GM21367 (cell line): Measurements from ENCODE around the gene OR52E6.

Source experiments
- ATAC-seq: cut with Tn5 transposase; IDR thresholded peaks from one replicate; pipeline ENCODE4 v1.9.1; 2021; ENCODE audit not compliant: unreplicated experiment

OR52E6 gene

GRCh38 chr11:5841797-5842196, at the start of gene OR52E6:
Gene OR52E6 (minus strand): TSS chr11:5841897. CDS start chr11:5841897, 0 bp downstream.
- ATAC-seq, result no peak

GRCh38 chr11:5891216-5891800, 49.6 kb upstream of the OR52E6 start:
- no peak for ATAC-seq

GRCh38 chr11:5887661-5888060, 46.0 kb upstream of the OR52E6 start:
- no peak for ATAC-seq

GRCh38 chr11:5887172-5887571, 45.5 kb upstream of the OR52E6 start:
- ATAC-seq, result no peak

GRCh38 chr11:5881756-5882155, 40.1 kb upstream of the OR52E6 start:
- ATAC-seq, result no peak

- ATAC-seq, result no peak
Observed at GRCh38 chr11:5880329-5880728, 38.6 kb upstream of the OR52E6 start, which contains the start of gene OR52E4. Gene OR52E4 (plus strand): TSS chr11:5880629. CDS start chr11:5884293, 3,664 bp downstream.

- ATAC-seq, result no peak
Observed at GRCh38 chr11:5878564-5878963, 36.9 kb upstream of the OR52E6 start.

GRCh38 chr11:5865826-5866225, 24.1 kb upstream of the OR52E6 start:
- no peak for ATAC-seq

- ATAC-seq, result no peak
Observed at GRCh38 chr11:5857590-5857989, 15.9 kb upstream of the OR52E6 start, which contains the start of gene OR52E8. Gene OR52E8 (minus strand): TSS chr11:5857690. CDS start chr11:5857690, 0 bp downstream.

GRCh38 chr11:5851002-5851401, 9.3 kb upstream of the OR52E6 start:
- ATAC-seq, result no peak

GRCh38 chr11:5847711-5848110, 6.0 kb upstream of the OR52E6 start:
- ATAC-seq, result no peak

GRCh38 chr11:5846701-5847100, 5.0 kb upstream of the OR52E6 start:
- no peak for ATAC-seq

GRCh38 chr11:5837695-5838094, 4.0 kb downstream of the OR52E6 start:
- no peak for ATAC-seq

GRCh38 chr11:5833446-5833845, 8.3 kb downstream of the OR52E6 start:
- ATAC-seq, result no peak

GRCh38 chr11:5831196-5831829, 10.4 kb downstream of the OR52E6 start:
- no peak for ATAC-seq

GRCh38 chr11:5818245-5818886, 23.3 kb downstream of the OR52E6 start:
- peak; percentile 50 for ATAC-seq

- ATAC-seq, result no peak
Observed at GRCh38 chr11:5815534-5815933, 26.2 kb downstream of the OR52E6 start.

GRCh38 chr11:5809905-5810795, 31.5 kb downstream of the OR52E6 start:
- ATAC-seq, result no peak

- ATAC-seq, result peak; percentile 21
Observed at GRCh38 chr11:5809122-5809519, 32.6 kb downstream of the OR52E6 start.

GRCh38 chr11:5808500-5809121, 33.1 kb downstream of the OR52E6 start, which contains the start of gene OR52N2:
Gene OR52N2 (plus strand): TSS chr11:5808924. CDS start chr11:5820336, 11,412 bp downstream.
- ATAC-seq, result peak; percentile 96

- no peak for ATAC-seq
Observed at GRCh38 chr11:5807580-5807979, 34.1 kb downstream of the OR52E6 start.
